HCT116 (cell line): Measurements from ENCODE around the gene MACF1. TPM values are rescaled to one million over a fixed set of nuclear protein-coding genes. Genes with fewer than 3 reads are reported as not detected.

Experiments
- ATAC-seq: fragments of 200-7000 bp; cut with Tn5 transposase; 2 replicates; pipeline ENCODE4 v1.9.1; 2020; ENCODE audit warnings: mild to moderate bottlenecking, moderate library complexity
- BruUV-seq: library from RNA; stranded (reverse); fragments of 400-500 nt; replicated peaks from 2 replicates; lab custom pipeline; 2021; lab: Mats Ljungman, UMichigan
- CTCF ChIA-PET: fragments of 300-600 bp; sonication (Branson Sonifier 250); formaldehyde crosslinking; loops from one replicate; lab custom pipeline; 2021; ENCODE audit warnings: antibody characterized with exemption; lab: Charles Lee
- POLR2A ChIA-PET: fragments of 300-600, 350-600 bp; sonication (Branson Sonifier 250); formaldehyde crosslinking; loops from one replicate; lab custom pipeline; 2021; ENCODE audit warnings: antibody characterized with exemption; lab: Charles Lee
- RAD21 ChIA-PET, 2 experiments: fragments of 300-600 bp; sonication (Branson Sonifier 250); formaldehyde crosslinking; loops; one replicate each; lab custom pipeline; 2023; ENCODE audit warnings: low total read pairs in 2 of 2; ENCODE audit not compliant: uncharacterized antibody in 2 of 2, unreplicated experiment in 2 of 2, low non-redundant PET in 1 of 2; lab: Charles Lee
- DNase-seq: peaks from one replicate; pipeline ENCODE4 v3.0.0-alpha.2; 2010; ENCODE audit warnings: low read depth, low spot score
- H2AFZ ChIP-seq: fragments of 200-600 bp; shearing (Covaris generic), sonication (generic); 2 replicates; pipeline ENCODE4 v1.6.1; 2017; ENCODE audit warnings: low read depth, mixed run types, mixed read lengths, antibody characterized with exemption, low read length; ENCODE audit not compliant: poor library complexity, severe bottlenecking
- H3K27ac ChIP-seq: 2 replicates; pipeline ENCODE4 v1.5.1; 2012; ENCODE audit warnings: low read depth, low read length
- H3K27me3 ChIP-seq: fragments of 200-600 bp; sonication (generic); 2 replicates; pipeline ENCODE4 v1.6.1; 2016; ENCODE audit warnings: mixed run types, low read length, mixed read lengths; ENCODE audit not compliant: insufficient read depth
- H3K36me3 ChIP-seq, 2 experiments: fragments of 200-500 bp in 1 of 2; fragments of 200-600 bp in 1 of 2; sonication (Bioruptor generic) in 1 of 2; sonication (generic) in 1 of 2; 2 replicates each; pipeline versions ENCODE4 v1.5.1 to v1.6.1; 2014 to 2016; ENCODE audit warnings: low read length in 2 of 2, inconsistent platforms in 1 of 2, mixed read lengths in 1 of 2, mixed run types in 1 of 2; ENCODE audit not compliant: insufficient read depth in 2 of 2, control insufficient read depth in 1 of 2
- H3K4me1 ChIP-seq, 2 experiments: fragments of 200-600 bp in 1 of 2; sonication (generic) in 1 of 2; 2 replicates each; pipeline versions ENCODE4 v1.5.1 to v1.6.1; 2012 to 2017; ENCODE audit warnings: low read length in 2 of 2, inconsistent platforms in 1 of 2, mild to moderate bottlenecking in 1 of 2, mixed read lengths in 1 of 2, mixed run types in 1 of 2, moderate library complexity in 1 of 2; ENCODE audit not compliant: insufficient read depth in 2 of 2, control insufficient read depth in 1 of 2
- H3K4me2 ChIP-seq: fragments of 200-600 bp; sonication (generic); 2 replicates; pipeline ENCODE4 v1.6.1; 2017; ENCODE audit warnings: mixed run types, low read length, mixed read lengths
- H3K4me3 ChIP-seq, 2 experiments: fragments of 200-600 bp in 1 of 2; sonication (generic) in 1 of 2; replicated peaks in 1 of 2; 2 replicates each; pipeline ENCODE4 v1.5.1; 2011 to 2016; ENCODE audit warnings: low read length in 2 of 2, control low read depth in 1 of 2, low read depth in 1 of 2, mild to moderate bottlenecking in 1 of 2, mixed read lengths in 1 of 2, mixed run types in 1 of 2
- H3K79me2 ChIP-seq: fragments of 200-600 bp; sonication (generic); 2 replicates; pipeline ENCODE4 v1.6.1; 2017; ENCODE audit warnings: mild to moderate bottlenecking, mixed run types, low read length, moderate library complexity, mixed read lengths; ENCODE audit not compliant: insufficient read depth
- H3K9ac ChIP-seq: fragments of 200-600 bp; sonication (generic); 2 replicates; pipeline ENCODE4 v1.6.1; 2016; ENCODE audit warnings: low read length, mixed read lengths
- H3K9me2 ChIP-seq: fragments of 200-600 bp; sonication (generic), shearing (Covaris generic); 2 replicates; pipeline ENCODE4 v1.6.1; 2017; ENCODE audit warnings: mixed run types, mild to moderate bottlenecking, moderate library complexity; ENCODE audit not compliant: insufficient read depth
- H3K9me3 ChIP-seq, 2 experiments: fragments of 200-500 bp in 1 of 2; fragments of 200-600 bp in 1 of 2; sonication (Bioruptor generic) in 1 of 2; sonication (generic) in 1 of 2; 2 replicates each; pipeline ENCODE4 v1.6.1; 2014 to 2017; ENCODE audit warnings: low read length in 2 of 2, mixed read lengths in 2 of 2, inconsistent platforms in 1 of 2, low read depth in 1 of 2, mild to moderate bottlenecking in 1 of 2, mixed run types in 1 of 2, moderate library complexity in 1 of 2; ENCODE audit not compliant: control insufficient read depth in 1 of 2, insufficient read depth in 1 of 2
- H4K20me1 ChIP-seq: fragments of 200-600 bp; sonication (generic), shearing (Covaris generic); 2 replicates; pipeline ENCODE4 v1.6.1; 2017; ENCODE audit warnings: mixed run types, mild to moderate bottlenecking, moderate library complexity; ENCODE audit not compliant: insufficient read depth
- CEBPB ChIP-seq: IDR thresholded peaks from 2 replicates; pipeline ENCODE4 v1.6.1; 2012; ENCODE audit warnings: low read depth
- ELF1 ChIP-seq: IDR thresholded peaks from 2 replicates; pipeline ENCODE4 v1.6.1; 2012; ENCODE audit warnings: low read depth, borderline replicate concordance
- EZH2 ChIP-seq: fragments of 200-600 bp; sonication (generic); IDR thresholded peaks from 2 replicates; pipeline ENCODE4 v1.6.1; 2017; ENCODE audit warnings: antibody characterized with exemption, mixed run types
- EZH2phosphoT487 ChIP-seq: fragments of 200-600 bp; IDR thresholded peaks from 2 replicates; pipeline ENCODE4 v1.6.1; 2018; ENCODE audit warnings: antibody characterized with exemption, borderline replicate concordance
- POLR2A ChIP-seq: IDR thresholded peaks from 2 replicates; pipeline ENCODE4 v1.7.0; 2011; ENCODE audit warnings: borderline replicate concordance; ENCODE audit not compliant: insufficient read depth, insufficient read length; ENCODE audit errors: extremely low read depth
- SIN3A ChIP-seq: IDR thresholded peaks from 2 replicates; pipeline ENCODE4 v1.6.1; 2012; ENCODE audit warnings: low read depth
- SRF ChIP-seq: IDR thresholded peaks from 2 replicates; pipeline ENCODE4 v1.6.1; 2012; ENCODE audit warnings: low read depth
- TCF7L2 ChIP-seq: IDR thresholded peaks from 2 replicates; pipeline ENCODE4 v1.7.0; 2011; ENCODE audit warnings: borderline replicate concordance, inconsistent platforms; ENCODE audit not compliant: insufficient read depth, insufficient read length; ENCODE audit errors: extremely low read depth
- ZFX ChIP-seq: fragments of 450-650 bp; IDR thresholded peaks from 2 replicates; pipeline ENCODE4 v1.6.1; 2017
- ZNF274 ChIP-seq: fragments of 200-500 bp; sonication (Bioruptor generic); IDR thresholded peaks from 2 replicates; pipeline ENCODE4 v1.6.1; 2014; ENCODE audit warnings: mild to moderate bottlenecking, low read depth, low read length, inconsistent platforms
- intact Hi-C: fragments of 100-400 bp; cut with micrococcal nuclease; formaldehyde crosslinking; loops from 2 replicates; pipeline ENCODE4 v1.10.0; 2022
- total RNA-seq: library from RNA; stranded (reverse); gene quantifications from one replicate; pipeline ENCODE4 v1.2.1, GENCODE V29; 2021; ENCODE audit not compliant: unreplicated experiment
- TF ChIP-seq, protein P1 (sequence below): IDR thresholded peaks from 2 replicates; pipeline ENCODE4 v1.6.1; 2012
- TF ChIP-seq, protein P2 (sequence below): IDR thresholded peaks from 2 replicates; pipeline ENCODE4 v1.6.1; 2011; ENCODE audit warnings: mild to moderate bottlenecking, low read length, moderate library complexity; ENCODE audit not compliant: insufficient replicate concordance; ENCODE audit errors: extremely low read depth

The MACF1 gene
- total RNA-seq, 1 experiment from 2014 or later, result 146 TPM

DNA sequence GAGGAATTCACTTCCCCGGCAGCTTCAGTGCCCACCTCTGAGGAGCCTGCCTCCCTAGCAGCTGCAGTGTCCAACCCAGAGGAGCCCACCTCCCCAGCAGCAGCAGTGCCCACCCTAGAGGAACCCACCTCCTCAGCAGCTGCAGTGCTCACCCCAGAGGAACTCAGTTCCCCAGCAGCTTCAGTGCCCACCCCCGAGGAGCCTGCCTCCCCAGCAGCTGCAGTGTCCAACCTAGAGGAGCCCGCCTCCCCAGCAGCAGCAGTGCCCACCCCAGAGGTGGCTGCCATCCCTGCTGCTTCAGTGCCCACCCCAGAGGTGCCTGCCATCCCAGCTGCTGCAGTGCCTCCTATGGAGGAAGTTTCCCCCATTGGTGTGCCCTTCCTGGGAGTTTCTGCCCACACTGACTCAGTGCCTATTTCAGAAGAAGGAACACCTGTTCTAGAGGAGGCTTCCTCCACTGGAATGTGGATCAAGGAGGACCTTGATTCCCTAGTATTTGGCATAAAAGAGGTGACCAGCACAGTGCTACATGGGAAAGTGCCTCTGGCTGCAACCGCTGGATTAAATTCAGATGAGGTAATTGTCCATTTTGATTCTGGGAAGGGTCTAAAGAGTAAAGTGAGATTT is 209.5 kb downstream of the MACF1 start:
- Histone ChIP-seq H4K20me1 (no peaks in the 10 kb centered on the region), H3K27me3 (no peaks in the 10 kb centered on the region), H3K79me2 (peaks cover 38% of the 10 kb centered on the region), H3K4me3 (no peak overlapping the region), H3K9me3 (no peaks in the 10 kb centered on the region), H3K4me1 (peaks cover 12 to 29% of the 10 kb centered on the region in 2 experiments; a peak in 3 of 4 replicates), H3K36me3 (no peaks in the 10 kb centered on the region; a peak in 1 of 4 replicates), H3K9ac (no peak overlapping the region), H3K27ac (no peak overlapping the region), H2AFZ (no peak overlapping the region), H3K9me2 (no peaks in the 10 kb centered on the region), H3K4me2 (no peak overlapping the region)
- no TSS peak for BruUV-seq
- intact Hi-C loops, result no loop called here
- ChIA-PET POLR2A (interaction anchor here (1.4 kb wide), 1 partner anchor 15 kb away, joined by 3 read pairs; no protein-coding TSS in a partner anchor), RAD21 (no interaction called here), CTCF (no interaction called here)
- DNase-seq (no peak), ATAC-seq (no peak)
- TF ChIP-seq POLR2A (no peak), SIN3A (no peak), CEBPB (no peak), TCF7L2 (no peak), ZNF274 (no peak), SRF (no peak), ELF1 (no peak), ZFX (no peak), EZH2 (no peak), EZH2phosphoT487 (no peak)
- TF ChIP-seq, protein P1, sequence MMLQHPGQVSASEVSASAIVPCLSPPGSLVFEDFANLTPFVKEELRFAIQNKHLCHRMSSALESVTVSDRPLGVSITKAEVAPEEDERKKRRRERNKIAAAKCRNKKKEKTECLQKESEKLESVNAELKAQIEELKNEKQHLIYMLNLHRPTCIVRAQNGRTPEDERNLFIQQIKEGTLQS, result no peak
- TF ChIP-seq, protein P2, sequence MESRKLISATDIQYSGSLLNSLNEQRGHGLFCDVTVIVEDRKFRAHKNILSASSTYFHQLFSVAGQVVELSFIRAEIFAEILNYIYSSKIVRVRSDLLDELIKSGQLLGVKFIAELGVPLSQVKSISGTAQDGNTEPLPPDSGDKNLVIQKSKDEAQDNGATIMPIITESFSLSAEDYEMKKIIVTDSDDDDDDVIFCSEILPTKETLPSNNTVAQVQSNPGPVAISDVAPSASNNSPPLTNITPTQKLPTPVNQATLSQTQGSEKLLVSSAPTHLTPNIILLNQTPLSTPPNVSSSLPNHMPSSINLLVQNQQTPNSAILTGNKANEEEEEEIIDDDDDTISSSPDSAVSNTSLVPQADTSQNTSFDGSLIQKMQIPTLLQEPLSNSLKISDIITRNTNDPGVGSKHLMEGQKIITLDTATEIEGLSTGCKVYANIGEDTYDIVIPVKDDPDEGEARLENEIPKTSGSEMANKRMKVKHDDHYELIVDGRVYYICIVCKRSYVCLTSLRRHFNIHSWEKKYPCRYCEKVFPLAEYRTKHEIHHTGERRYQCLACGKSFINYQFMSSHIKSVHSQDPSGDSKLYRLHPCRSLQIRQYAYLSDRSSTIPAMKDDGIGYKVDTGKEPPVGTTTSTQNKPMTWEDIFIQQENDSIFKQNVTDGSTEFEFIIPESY, result no peak
